Nephron progenitor cell (in vitro differentiated cells): ENCODE measurements around the gene CHD6.
A peak's percentile ranks its signal among the peaks of the same experiment; 100 is the strongest.

Experiments used
- DNase-seq: peaks from one replicate; pipeline ENCODE4 v3.0.0; 2021
- H3K27ac Mint-ChIP-seq: 2 replicates; pipeline ENCODE4 v1.8.0; 2021; ENCODE audit warnings: mild to moderate bottlenecking, moderate library complexity, mixed read lengths
- H3K27me3 Mint-ChIP-seq: 2 replicates; pipeline ENCODE4 v1.8.0; 2021; ENCODE audit warnings: mild to moderate bottlenecking, low read depth, mixed read lengths; ENCODE audit not compliant: poor library complexity
- H3K36me3 Mint-ChIP-seq: 2 replicates; pipeline ENCODE4 v1.8.0; 2021; ENCODE audit warnings: low read depth, mixed read lengths
- H3K4me1 Mint-ChIP-seq: 2 replicates; pipeline ENCODE4 v1.8.0; 2021; ENCODE audit warnings: mixed read lengths
- H3K4me3 Mint-ChIP-seq: 2 replicates; pipeline ENCODE4 v1.8.0; 2021; ENCODE audit warnings: mild to moderate bottlenecking, moderate library complexity, mixed read lengths
- H3K9me3 Mint-ChIP-seq: 2 replicates; pipeline ENCODE4 v1.8.0; 2021; ENCODE audit warnings: mild to moderate bottlenecking, moderate library complexity, mixed read lengths
- CTCF ChIP-seq: fragments of 200-600 bp; sonication (generic); IDR thresholded peaks from 2 replicates; pipeline ENCODE4 v1.5.0; 2021; ENCODE audit warnings: antibody characterized with exemption

CHD6 gene

GRCh38 chr20:41365777-41366545 lies 252.2 kb downstream of the CHD6 start:
- H3K36me3 Mint-ChIP-seq, result no peaks in the 10 kb centered on the region
- H3K9me3 Mint-ChIP-seq, result peaks cover under 1% of the 10 kb centered on the region
- DNase-seq, result peak; percentile 38
- H3K4me3 Mint-ChIP-seq, result peak overlapping the region; percentile 73
- peaks cover 56% of the 10 kb centered on the region for H3K27me3 Mint-ChIP-seq
- TF ChIP-seq CTCF, result no peak
- peak overlapping the region; percentile 17 for H3K27ac Mint-ChIP-seq
- peaks cover 20% of the 10 kb centered on the region for H3K4me1 Mint-ChIP-seq

DNA sequence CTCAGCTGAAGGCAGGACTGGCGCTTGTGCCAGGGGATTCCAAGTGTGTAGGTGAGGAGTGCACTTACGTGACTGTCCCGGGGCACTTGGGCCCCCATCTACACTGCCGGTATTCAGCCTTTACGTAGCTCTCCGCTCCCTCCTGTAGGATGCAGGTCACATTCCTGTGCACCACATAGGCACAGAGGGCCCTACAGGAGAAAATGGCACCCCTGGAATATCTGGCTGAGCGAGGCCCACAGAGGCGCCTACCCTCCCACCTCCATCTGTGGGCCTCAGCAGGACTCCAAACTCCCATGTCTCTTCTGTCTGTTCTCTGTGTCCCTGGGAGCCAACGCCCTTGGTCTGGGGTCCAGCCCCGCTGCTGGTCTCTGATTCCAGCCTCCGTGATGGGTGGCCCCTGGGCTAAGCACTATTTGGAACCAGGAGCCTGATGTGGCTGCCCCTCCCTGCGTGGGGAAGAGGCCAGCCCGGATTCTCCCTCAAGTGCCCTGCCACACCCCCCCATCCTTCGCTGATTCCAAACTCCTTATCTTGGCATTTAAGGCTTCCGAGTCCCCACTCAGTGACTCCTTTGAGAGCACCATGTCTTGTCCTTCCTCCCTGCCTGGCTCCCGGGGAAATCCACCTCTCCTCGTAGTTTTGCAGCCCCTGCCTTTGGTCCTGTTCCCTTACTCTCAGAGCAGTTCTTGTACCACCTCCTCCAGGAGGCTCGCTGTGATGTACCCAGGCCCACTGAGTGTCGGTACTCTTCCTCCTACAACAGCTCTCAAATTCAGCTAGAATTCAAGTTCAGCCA lies 253.0 kb downstream of the CHD6 start:
- Mint-ChIP-seq H3K4me1 (peaks cover 20% of the 10 kb centered on the region), H3K36me3 (no peaks in the 10 kb centered on the region), H3K27me3 (peaks cover 60% of the 10 kb centered on the region), H3K9me3 (no peaks in the 10 kb centered on the region), H3K4me3 (peak overlapping the region; percentile 73), H3K27ac (peak overlapping the region; percentile 17)
- no peak for DNase-seq
- no peak for TF ChIP-seq CTCF

DNA sequence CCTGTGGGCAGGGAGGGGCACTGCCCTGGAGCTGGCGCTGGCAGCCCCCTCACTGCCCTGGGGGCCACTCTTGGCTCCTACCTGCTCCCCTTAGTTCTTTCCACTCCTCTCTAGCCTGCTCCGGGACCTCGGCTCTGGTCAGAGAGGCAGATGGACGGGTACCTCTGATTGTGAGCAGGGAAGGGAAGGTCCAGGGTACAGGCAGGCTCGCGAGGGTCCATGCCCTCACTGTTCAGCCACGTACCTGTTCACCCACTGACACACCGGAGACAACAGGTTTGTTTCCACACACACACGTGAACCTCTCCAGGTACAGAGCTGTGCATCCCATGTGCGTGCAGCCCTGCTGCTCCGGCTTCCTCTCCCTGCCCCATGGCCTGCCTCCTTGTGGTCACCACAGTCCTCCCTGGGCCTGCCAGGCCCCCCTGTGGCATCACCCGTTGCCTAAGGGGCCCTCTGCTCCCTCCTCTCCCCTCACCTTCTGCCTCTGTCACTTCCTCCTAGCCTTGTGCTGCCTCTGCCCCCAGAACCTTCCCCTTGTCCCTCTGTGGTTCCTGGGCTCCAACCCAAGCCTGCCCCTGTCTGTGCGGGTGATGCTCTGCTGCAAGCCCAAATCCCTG lies 253.8 kb downstream of the CHD6 start:
- Mint-ChIP-seq H3K9me3 (no peaks in the 10 kb centered on the region), H3K4me1 (peaks cover 20% of the 10 kb centered on the region), H3K27me3 (peaks cover 52% of the 10 kb centered on the region), H3K27ac (no peak overlapping the region), H3K36me3 (no peaks in the 10 kb centered on the region), H3K4me3 (no peak overlapping the region)
- no peak for TF ChIP-seq CTCF
- DNase-seq, result no peak

- no peaks in the 10 kb centered on the region for H3K36me3 Mint-ChIP-seq
- DNase-seq, result no peak
- no peak overlapping the region for H3K27ac Mint-ChIP-seq
- H3K4me1 Mint-ChIP-seq, result peaks cover 20% of the 10 kb centered on the region
- no peak overlapping the region for H3K4me3 Mint-ChIP-seq
- H3K9me3 Mint-ChIP-seq, result no peaks in the 10 kb centered on the region
- H3K27me3 Mint-ChIP-seq, result peaks cover 46% of the 10 kb centered on the region
- TF ChIP-seq CTCF, result no peak
These were observed 254.6 kb downstream of the CHD6 start for GRCh38 chr20:41363601-41364000.

DNA sequence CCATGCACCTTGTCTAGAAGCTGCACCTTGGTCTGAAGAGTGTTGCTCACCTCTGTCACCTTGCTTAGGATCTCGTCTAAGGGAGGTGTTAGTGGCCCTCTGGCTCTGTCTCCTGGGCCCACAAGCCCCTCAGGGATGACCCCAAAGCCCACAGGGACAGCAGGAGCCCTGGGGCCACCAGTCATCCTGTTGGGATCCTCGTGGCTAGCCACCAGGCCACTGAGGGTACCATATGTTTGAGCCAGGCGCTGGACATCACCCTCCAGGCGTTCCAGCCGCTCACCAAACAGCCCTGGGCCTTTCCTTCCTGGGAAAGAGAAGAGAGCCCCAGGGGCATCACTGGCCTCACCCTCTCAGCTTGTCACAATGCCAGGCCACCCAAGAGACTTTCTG lies 255.4 kb downstream of the CHD6 start:
- no peak for TF ChIP-seq CTCF
- Mint-ChIP-seq H3K4me3 (no peak overlapping the region), H3K27ac (no peak overlapping the region), H3K27me3 (peaks cover 37% of the 10 kb centered on the region), H3K36me3 (no peaks in the 10 kb centered on the region), H3K4me1 (peaks cover 13% of the 10 kb centered on the region), H3K9me3 (no peaks in the 10 kb centered on the region)
- DNase-seq, result no peak
